ENCODE results near the gene LIMK2.

DNA sequence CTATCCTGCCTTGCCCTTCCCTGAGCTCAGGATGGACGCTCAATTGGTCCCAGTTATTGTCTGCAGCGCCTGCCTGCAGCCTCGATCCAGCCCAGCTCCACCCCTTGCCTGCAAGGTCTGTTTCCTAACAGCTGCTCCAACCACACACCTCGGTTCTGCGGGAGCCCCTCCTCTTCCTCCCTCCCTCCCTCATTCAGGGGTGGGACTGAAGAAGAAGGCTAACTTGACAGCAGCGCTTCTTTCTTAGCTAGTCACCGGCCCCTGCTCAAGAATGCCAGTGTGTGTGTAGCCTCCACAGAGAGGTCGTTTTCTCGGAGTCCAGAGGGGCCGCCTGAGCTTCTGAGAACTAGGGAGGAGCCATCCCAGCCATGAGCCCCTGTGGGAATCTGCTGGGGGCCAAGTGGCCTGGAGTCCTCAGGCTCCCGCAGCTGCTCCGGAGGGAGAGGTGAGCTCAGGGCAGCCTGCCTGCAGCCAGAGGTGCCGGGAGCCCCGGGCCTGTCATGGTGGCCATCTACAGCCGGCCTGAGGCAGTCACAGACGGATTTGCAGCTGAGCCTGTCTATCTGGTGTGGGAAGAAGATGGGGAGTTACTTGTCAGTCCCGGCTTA lies 36.1 kb downstream of the LIMK2 start:
- TF ChIP-seq SUPT20H (IDR thresholded peaks at IDR 0.05; ENCODE audit: borderline replicate concordance, control insufficient read depth, low read depth, low read length), result no peak
- TF ChIP-seq EP300 (IDR thresholded peaks at IDR 0.05; ENCODE audit: borderline replicate concordance in 1 of 2, control insufficient read depth in 1 of 2, low read depth in 2 of 2, low read length in 2 of 2), result no peak
- TF ChIP-seq, protein P1, sequence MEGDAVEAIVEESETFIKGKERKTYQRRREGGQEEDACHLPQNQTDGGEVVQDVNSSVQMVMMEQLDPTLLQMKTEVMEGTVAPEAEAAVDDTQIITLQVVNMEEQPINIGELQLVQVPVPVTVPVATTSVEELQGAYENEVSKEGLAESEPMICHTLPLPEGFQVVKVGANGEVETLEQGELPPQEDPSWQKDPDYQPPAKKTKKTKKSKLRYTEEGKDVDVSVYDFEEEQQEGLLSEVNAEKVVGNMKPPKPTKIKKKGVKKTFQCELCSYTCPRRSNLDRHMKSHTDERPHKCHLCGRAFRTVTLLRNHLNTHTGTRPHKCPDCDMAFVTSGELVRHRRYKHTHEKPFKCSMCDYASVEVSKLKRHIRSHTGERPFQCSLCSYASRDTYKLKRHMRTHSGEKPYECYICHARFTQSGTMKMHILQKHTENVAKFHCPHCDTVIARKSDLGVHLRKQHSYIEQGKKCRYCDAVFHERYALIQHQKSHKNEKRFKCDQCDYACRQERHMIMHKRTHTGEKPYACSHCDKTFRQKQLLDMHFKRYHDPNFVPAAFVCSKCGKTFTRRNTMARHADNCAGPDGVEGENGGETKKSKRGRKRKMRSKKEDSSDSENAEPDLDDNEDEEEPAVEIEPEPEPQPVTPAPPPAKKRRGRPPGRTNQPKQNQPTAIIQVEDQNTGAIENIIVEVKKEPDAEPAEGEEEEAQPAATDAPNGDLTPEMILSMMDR (IDR thresholded peaks at IDR 0.05 in 2 of 3, conservative IDR thresholded peaks at IDR 0.05 in 1 of 3; ENCODE audit: control insufficient read depth in 2 of 3, extremely low read depth in 1 of 3, insufficient read depth in 1 of 3, low read depth in 3 of 3, low read length in 3 of 3), result no peak
- TF ChIP-seq EZH2 (IDR thresholded peaks at IDR 0.05; ENCODE audit: borderline replicate concordance, control insufficient read depth, low read depth, low read length), result no peak
- TF ChIP-seq, protein P2, sequence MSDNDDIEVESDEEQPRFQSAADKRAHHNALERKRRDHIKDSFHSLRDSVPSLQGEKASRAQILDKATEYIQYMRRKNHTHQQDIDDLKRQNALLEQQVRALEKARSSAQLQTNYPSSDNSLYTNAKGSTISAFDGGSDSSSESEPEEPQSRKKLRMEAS (IDR thresholded peaks at IDR 0.05; ENCODE audit: low read depth, low read length), result no peak
- TF ChIP-seq ZNF274 (IDR thresholded peaks at IDR 0.05; ENCODE audit: insufficient read depth, insufficient read length), result no peak

All from GM12878 (cell line).